Bone marrow (tissue), 2 donors: ENCODE measurements around the gene NLRC5.
"Not testable (repeated sequence)": the region's sequence is repeated elsewhere in the genome, so short reads cannot be mapped to it uniquely, and the experiment has no call there.

Source experiments
- DNase-seq, 2 donors: peaks; one replicate each; lab custom pipeline; 2025; lab: John Stamatoyannopoulos, UW

NLRC5 gene

GRCh38 chr16:57049678-57050077 lies 60.3 kb downstream of the NLRC5 start:
- DNase-seq: no peak

GRCh38 chr16:57051696-57052228 lies 62.4 kb downstream of the NLRC5 start:
- no peak for DNase-seq

- DNase-seq: no peak
These were observed 63.8 kb downstream of the NLRC5 start for GRCh38 chr16:57053206-57053605.

- DNase-seq: no peak
These were observed 65.0 kb downstream of the NLRC5 start for GRCh38 chr16:57054338-57054737.

- DNase-seq: no peak
These were observed 65.4 kb downstream of the NLRC5 start for GRCh38 chr16:57054771-57055170.

- DNase-seq: no peak
These were observed 66.3 kb downstream of the NLRC5 start for GRCh38 chr16:57055671-57056070.

- no peak for DNase-seq
These were observed 69.0 kb downstream of the NLRC5 start for GRCh38 chr16:57058291-57058861.

- no peak for DNase-seq
These were observed 71.1 kb downstream of the NLRC5 start for GRCh38 chr16:57060323-57061083.

GRCh38 chr16:57061084-57061905 lies 71.9 kb downstream of the NLRC5 start:
- peak in 1 of 2 donors; percentile 56 for DNase-seq

- no peak for DNase-seq
These were observed 73.0 kb downstream of the NLRC5 start for GRCh38 chr16:57062329-57062728.

- DNase-seq: not testable (repeated sequence)
These were observed 73.8 kb downstream of the NLRC5 start for GRCh38 chr16:57063189-57063588.

- DNase-seq: no peak
These were observed 75.6 kb downstream of the NLRC5 start for GRCh38 chr16:57064995-57065394.

GRCh38 chr16:57066625-57067024 lies 77.3 kb downstream of the NLRC5 start:
- DNase-seq: no peak

- no peak for DNase-seq
These were observed 78.0 kb downstream of the NLRC5 start for GRCh38 chr16:57067347-57067746.

GRCh38 chr16:57069053-57069452 lies 79.7 kb downstream of the NLRC5 start:
- no peak for DNase-seq

GRCh38 chr16:57069635-57070370 lies 80.4 kb downstream of the NLRC5 start:
- DNase-seq: no peak

- DNase-seq: no peak
These were observed 81.1 kb downstream of the NLRC5 start for GRCh38 chr16:57070424-57070823.

GRCh38 chr16:57071081-57071732 lies 81.8 kb downstream of the NLRC5 start:
- DNase-seq: not testable (repeated sequence)

- no peak for DNase-seq
These were observed 82.7 kb downstream of the NLRC5 start for GRCh38 chr16:57071831-57072582.

- DNase-seq: no peak
These were observed 83.4 kb downstream of the NLRC5 start for GRCh38 chr16:57072616-57073275.
